OCI-LY7 (cell line): ENCODE measurements around the gene SPRYD7. TPM values are rescaled to one million over a fixed set of nuclear protein-coding genes. Genes with fewer than 3 reads are reported as not detected.

Source experiments
- BruUV-seq: library from RNA; stranded (reverse); fragments of 400-500 nt; replicated peaks from 2 replicates; lab custom pipeline; 2021; lab: Mats Ljungman, UMichigan
- CTCF ChIA-PET: fragments of 300-600 bp; sonication (Branson Sonifier 250); formaldehyde crosslinking; loops from one replicate; lab custom pipeline; 2022; ENCODE audit warnings: antibody characterized with exemption; ENCODE audit not compliant: unreplicated experiment; lab: Charles Lee
- POLR2A ChIA-PET: fragments of 300-600 bp; sonication (Branson Sonifier 250); formaldehyde crosslinking; loops from one replicate; lab custom pipeline; 2022; ENCODE audit warnings: antibody characterized with exemption; lab: Charles Lee
- DNase-seq: peaks from one replicate; pipeline ENCODE4 v3.0.0-alpha.2; 2015; ENCODE audit warnings: low spot score
- H2AFZ ChIP-seq: fragments of 200-600 bp; sonication (generic), shearing (Covaris generic); 2 replicates; pipeline ENCODE4 v1.6.1; 2014; ENCODE audit warnings: mild to moderate bottlenecking, antibody characterized with exemption, low read length, moderate library complexity
- H3K27ac ChIP-seq: fragments of 200-600 bp; sonication (generic); 2 replicates; pipeline ENCODE4 v1.5.1; 2014; ENCODE audit warnings: mixed run types, low read depth, mild to moderate bottlenecking, moderate library complexity, low read length, inconsistent platforms; ENCODE audit not compliant: poor library complexity, severe bottlenecking
- H3K36me3 ChIP-seq: fragments of 200-600 bp; sonication (generic); 2 replicates; pipeline ENCODE4 v1.6.1; 2014; ENCODE audit warnings: mild to moderate bottlenecking, antibody characterized with exemption, low read length, moderate library complexity, mixed read lengths; ENCODE audit not compliant: insufficient read depth
- H3K4me1 ChIP-seq: fragments of 200-600 bp; sonication (generic); 2 replicates; pipeline ENCODE4 v1.5.1; 2014; ENCODE audit warnings: mild to moderate bottlenecking, low read length; ENCODE audit not compliant: insufficient read depth, poor library complexity, severe bottlenecking
- H3K4me2 ChIP-seq: fragments of 200-600 bp; sonication (generic); 2 replicates; pipeline ENCODE4 v1.6.1; 2014; ENCODE audit warnings: mild to moderate bottlenecking, low read length
- H3K4me3 ChIP-seq: fragments of 200-600 bp; sonication (generic); 2 replicates; pipeline ENCODE4 v1.5.1; 2014; ENCODE audit warnings: mild to moderate bottlenecking, low read depth, low read length; ENCODE audit not compliant: poor library complexity, severe bottlenecking
- H3K79me2 ChIP-seq: fragments of 200-600 bp; sonication (generic); 2 replicates; pipeline ENCODE4 v1.6.1; 2016; ENCODE audit warnings: low read depth, mild to moderate bottlenecking, low read length, moderate library complexity, mixed read lengths; ENCODE audit not compliant: insufficient read depth
- H3K9me2 ChIP-seq: fragments of 200-600 bp; sonication (generic); 2 replicates; pipeline ENCODE4 v1.6.1; 2016; ENCODE audit warnings: mild to moderate bottlenecking, low read length, mixed read lengths; ENCODE audit not compliant: insufficient read depth
- H3K9me3 ChIP-seq: fragments of 200-600 bp; sonication (generic); 2 replicates; pipeline ENCODE4 v1.6.1; 2014; ENCODE audit warnings: mild to moderate bottlenecking, mixed run types, low read length, mixed read lengths
- H4K20me1 ChIP-seq: fragments of 200-600 bp; sonication (generic); 2 replicates; pipeline ENCODE4 v1.6.1; 2014; ENCODE audit warnings: mild to moderate bottlenecking, antibody characterized with exemption, low read length, moderate library complexity, mixed read lengths; ENCODE audit not compliant: insufficient read depth
- CTCF ChIP-seq: fragments of 200-600 bp; sonication (generic); conservative IDR thresholded peaks from 2 replicates; pipeline ENCODE4 v1.5.1; 2014; ENCODE audit warnings: mild to moderate bottlenecking, antibody characterized with exemption, low read length, moderate library complexity, mixed read lengths
- EZH2phosphoT487 ChIP-seq: fragments of 200-600 bp; sonication (generic); IDR thresholded peaks from 2 replicates; pipeline ENCODE4 v1.6.1; 2018; ENCODE audit warnings: low read depth, borderline replicate concordance, mild to moderate bottlenecking, mixed run types, antibody characterized with exemption, low read length, moderate library complexity, mixed read lengths
- intact Hi-C: fragments of 100-400 bp; cut with micrococcal nuclease; formaldehyde crosslinking; loops from one replicate; pipeline ENCODE4 v1.10.0; 2022; ENCODE audit not compliant: unreplicated experiment
- small RNA-seq: library from RNA; depleted of rRNA; stranded (forward); fragments of <200 nt; gene quantifications from one replicate; pipeline ENCODE3, GENCODE V24; 2014
- total RNA-seq, 2 experiments: library from RNA; depleted of rRNA in 1 of 2; stranded (reverse); fragments of >200 nt in 1 of 2; shearing (Covaris generic) in 1 of 2; gene quantifications; 2 replicates each; pipeline ENCODE4 v1.2.3, GENCODE V29; 2014 to 2022

The SPRYD7 gene
- total RNA-seq, 2 experiments from 2014 or later: 6.8 to 10.6 TPM

GRCh38 chr13:49867834-49868233 is 68.3 kb downstream of the SPRYD7 start:
- POLR2A ChIA-PET: no interaction called here
- intact Hi-C loops: no loop called here
- Histone ChIP-seq H3K4me2 (no peak overlapping the region), H3K27ac (no peak overlapping the region), H4K20me1 (no peaks in the 10 kb centered on the region), H3K4me1 (no peaks in the 10 kb centered on the region), H3K4me3 (no peak overlapping the region), H3K9me3 (no peaks in the 10 kb centered on the region), H3K36me3 (no peaks in the 10 kb centered on the region), H2AFZ (no peak overlapping the region), H3K79me2 (no peaks in the 10 kb centered on the region), H3K9me2 (no peaks in the 10 kb centered on the region)
- TF ChIP-seq EZH2phosphoT487 (no peak), CTCF (no peak)
- CTCF ChIA-PET: no interaction called here
- BruUV-seq: no TSS peak
- DNase-seq: no peak

GRCh38 chr13:49865218-49865617 is 70.9 kb downstream of the SPRYD7 start:
- POLR2A ChIA-PET: no interaction called here
- BruUV-seq: no TSS peak
- Histone ChIP-seq H3K4me2 (no peak overlapping the region), H2AFZ (no peak overlapping the region), H3K79me2 (no peaks in the 10 kb centered on the region), H3K36me3 (no peaks in the 10 kb centered on the region), H3K27ac (no peak overlapping the region), H3K9me3 (no peaks in the 10 kb centered on the region), H3K4me3 (no peak overlapping the region), H4K20me1 (no peaks in the 10 kb centered on the region), H3K9me2 (no peaks in the 10 kb centered on the region), H3K4me1 (no peaks in the 10 kb centered on the region)
- CTCF ChIA-PET: no interaction called here
- no peak for DNase-seq
- intact Hi-C loops: no loop called here
- TF ChIP-seq CTCF (no peak), EZH2phosphoT487 (no peak)

GRCh38 chr13:49864509-49864908 is 71.6 kb downstream of the SPRYD7 start:
- TF ChIP-seq EZH2phosphoT487 (no peak), CTCF (no peak)
- BruUV-seq: no TSS peak
- Histone ChIP-seq H3K9me3 (no peaks in the 10 kb centered on the region), H3K4me1 (no peaks in the 10 kb centered on the region), H3K79me2 (no peaks in the 10 kb centered on the region), H3K36me3 (no peaks in the 10 kb centered on the region), H2AFZ (no peak overlapping the region), H3K4me3 (no peak overlapping the region), H3K4me2 (no peak overlapping the region), H3K27ac (no peak overlapping the region), H3K9me2 (no peaks in the 10 kb centered on the region), H4K20me1 (no peaks in the 10 kb centered on the region)
- no peak for DNase-seq
- CTCF ChIA-PET: no interaction called here
- POLR2A ChIA-PET: interaction anchor here (0.6 kb wide), 1 partner anchor 30 kb away, joined by 3 read pairs; no protein-coding TSS in a partner anchor
- intact Hi-C loops: no loop called here

Small RNAs within 50 kb of the gene (small RNA-seq; reads per million reads assigned to genes)
- not detected for gene RNY4P30
- gene RNY4P9: 2.3 reads per million, percentile 81 among the genes with 10 or more reads in this experiment

Other genes starting within 250 kb of the SPRYD7 start
- gene EBPL, start 244.9 kb downstream of the SPRYD7 start, total RNA-seq (2014; rRNA removed; shearing (Covaris generic)): 29.9 and 47.3 TPM in 2 replicates
- gene EBPL, start 244.9 kb downstream of the SPRYD7 start, total RNA-seq (2022): 38.8 and 42.4 TPM in 2 replicates
- gene KPNA3, start 143.7 kb downstream of the SPRYD7 start, total RNA-seq (2014; rRNA removed; shearing (Covaris generic)): 17.2 and 18.2 TPM in 2 replicates
- gene KPNA3, start 143.7 kb downstream of the SPRYD7 start, total RNA-seq (2022): 38.2 and 41.1 TPM in 2 replicates
- gene TRIM13, start 60.7 kb upstream of the SPRYD7 start, total RNA-seq (2014; rRNA removed; shearing (Covaris generic)): 9.5 and 12.5 TPM in 2 replicates
- gene TRIM13, start 60.7 kb upstream of the SPRYD7 start, total RNA-seq (2022): 13.8 and 14.3 TPM in 2 replicates
- gene KCNRG, start 79.1 kb upstream of the SPRYD7 start, total RNA-seq (2014; rRNA removed; shearing (Covaris generic)): 0.28 TPM in 1 of 2 replicates, not detected in the other
- gene KCNRG, start 79.1 kb upstream of the SPRYD7 start, total RNA-seq (2022): not detected in 2 replicates